BJ (cell line): Measurements from ENCODE around the gene REX1BD. TPM values are rescaled to one million over a fixed set of nuclear protein-coding genes. Genes with fewer than 3 reads are reported as not detected.

ENCODE experiments used
- CTCF ChIA-PET: fragments of 350-600 bp; formaldehyde crosslinking; extraction: SDS; loops from one replicate; lab custom pipeline; 2021; ENCODE audit warnings: antibody characterized with exemption, inconsistent platforms; lab: Yijun Ruan, JAX
- POLR2A ChIA-PET: fragments of 300-600 bp; sonication (Branson Sonifier 250); formaldehyde crosslinking; extraction: SDS; loops from one replicate; lab custom pipeline; 2021; ENCODE audit warnings: antibody characterized with exemption; lab: Charles Lee
- DNase-seq: peaks from one replicate; pipeline ENCODE4 v3.0.0-alpha.2; 2011; ENCODE audit warnings: low read depth
- H3K27me3 ChIP-seq: 2 replicates; pipeline ENCODE4 v1.6.0; 2011; ENCODE audit warnings: low read length; ENCODE audit not compliant: control insufficient read depth, insufficient read depth
- H3K36me3 ChIP-seq: 2 replicates; pipeline ENCODE4 v1.5.1; 2011; ENCODE audit warnings: low read length; ENCODE audit not compliant: control insufficient read depth, insufficient read depth
- H3K4me3 ChIP-seq: 2 replicates; pipeline ENCODE4 v1.5.1; 2011; ENCODE audit warnings: low read depth, mild to moderate bottlenecking, control low read depth, low read length
- polyA plus RNA-seq: library from polyadenylated mRNA; depleted of rRNA; stranded (reverse); fragments of >200 nt; gene quantifications from 2 replicates; pipeline ENCODE4 v1.2.3, GENCODE V29; 2011
- TF ChIP-seq, protein P1 (sequence below): IDR thresholded peaks from 2 replicates; pipeline ENCODE4 v1.5.1; 2011; ENCODE audit warnings: low read depth, mild to moderate bottlenecking, control low read depth, inconsistent platforms, low read length, moderate library complexity; ENCODE audit not compliant: insufficient read depth

The REX1BD gene
- polyA plus RNA-seq, 1 experiment = 24.3 TPM

DNA sequence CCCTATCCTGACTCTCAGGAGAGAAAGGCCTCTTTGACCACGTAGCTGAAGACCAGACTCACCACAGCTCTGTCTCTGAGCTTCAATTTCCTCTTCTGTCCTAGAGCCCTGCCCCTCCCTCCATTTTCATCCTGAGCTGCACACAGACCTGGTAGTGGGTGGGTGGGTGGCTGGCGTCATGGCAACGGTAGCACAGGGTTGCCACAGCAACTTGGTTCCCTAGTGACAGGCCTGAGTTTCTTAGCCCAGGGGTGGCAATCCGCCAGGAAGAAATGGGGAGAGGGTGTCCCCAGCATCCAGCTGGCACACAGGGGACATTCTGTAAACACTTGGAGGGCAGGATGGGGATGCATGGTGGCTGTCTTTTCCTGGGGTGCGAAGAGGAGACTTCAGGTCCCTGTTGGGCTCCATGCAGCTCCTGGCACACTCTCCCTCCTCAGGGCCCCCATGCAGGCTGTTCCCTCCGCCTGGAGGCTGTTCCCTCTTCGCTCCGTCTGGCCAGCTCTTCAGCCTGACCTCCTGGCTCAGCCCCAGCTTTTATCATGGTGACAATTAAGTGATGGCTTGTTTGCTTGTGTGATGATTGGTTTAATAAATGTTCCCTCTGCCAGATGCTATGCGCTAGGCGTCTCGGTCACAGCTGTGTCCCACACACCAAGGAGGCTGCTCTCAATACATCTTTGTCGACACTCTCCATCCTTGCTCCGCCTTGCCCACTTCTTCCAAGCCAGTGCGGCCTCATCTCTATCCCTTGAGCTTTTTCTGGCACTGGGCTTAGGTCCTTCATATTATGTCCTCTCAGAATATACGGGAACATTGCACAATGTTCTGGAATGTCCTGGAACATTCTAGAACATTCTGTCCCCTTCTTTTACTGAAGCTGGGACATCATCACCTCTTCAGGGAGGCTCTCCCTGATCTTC, 40.8 kb downstream of the REX1BD start:
- H3K36me3 ChIP-seq = no peaks in the 10 kb centered on the region
- CTCF ChIA-PET = interaction anchor here (1.3 to 1.6 kb wide), 2 partner anchors 10 to 17 kb away, joined by 3 read pairs; partner anchors contain the start of gene TMEM59L
- DNase-seq = no peak

DNA sequence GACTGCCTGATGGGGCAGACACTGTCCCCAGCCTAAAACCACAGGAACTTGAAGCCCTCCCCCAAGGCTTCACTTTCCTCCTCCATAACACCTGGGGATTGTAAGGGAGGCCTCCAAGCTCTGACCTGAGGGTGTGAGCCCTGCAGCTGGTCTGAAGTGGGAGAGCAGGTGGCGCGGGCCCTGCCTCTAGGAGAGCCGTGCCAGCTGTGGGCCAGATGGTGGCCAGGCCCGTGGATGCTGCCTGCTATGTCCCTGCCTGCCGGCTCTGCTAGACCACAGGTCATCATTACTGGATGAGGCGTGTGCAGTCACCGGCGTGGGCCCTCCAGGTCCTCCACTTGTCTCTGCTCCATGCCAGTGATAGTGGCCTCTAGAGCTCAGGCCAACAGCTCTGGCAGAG, 44.7 kb downstream of the REX1BD start:
- DNase-seq = no peak
- TF ChIP-seq, protein P1, sequence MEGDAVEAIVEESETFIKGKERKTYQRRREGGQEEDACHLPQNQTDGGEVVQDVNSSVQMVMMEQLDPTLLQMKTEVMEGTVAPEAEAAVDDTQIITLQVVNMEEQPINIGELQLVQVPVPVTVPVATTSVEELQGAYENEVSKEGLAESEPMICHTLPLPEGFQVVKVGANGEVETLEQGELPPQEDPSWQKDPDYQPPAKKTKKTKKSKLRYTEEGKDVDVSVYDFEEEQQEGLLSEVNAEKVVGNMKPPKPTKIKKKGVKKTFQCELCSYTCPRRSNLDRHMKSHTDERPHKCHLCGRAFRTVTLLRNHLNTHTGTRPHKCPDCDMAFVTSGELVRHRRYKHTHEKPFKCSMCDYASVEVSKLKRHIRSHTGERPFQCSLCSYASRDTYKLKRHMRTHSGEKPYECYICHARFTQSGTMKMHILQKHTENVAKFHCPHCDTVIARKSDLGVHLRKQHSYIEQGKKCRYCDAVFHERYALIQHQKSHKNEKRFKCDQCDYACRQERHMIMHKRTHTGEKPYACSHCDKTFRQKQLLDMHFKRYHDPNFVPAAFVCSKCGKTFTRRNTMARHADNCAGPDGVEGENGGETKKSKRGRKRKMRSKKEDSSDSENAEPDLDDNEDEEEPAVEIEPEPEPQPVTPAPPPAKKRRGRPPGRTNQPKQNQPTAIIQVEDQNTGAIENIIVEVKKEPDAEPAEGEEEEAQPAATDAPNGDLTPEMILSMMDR = no peak
- Histone ChIP-seq H3K27me3 (peaks cover 4% of the 10 kb centered on the region), H3K4me3 (no peak overlapping the region), H3K36me3 (no peaks in the 10 kb centered on the region)
- ChIA-PET POLR2A (no interaction called here), CTCF (no interaction called here)

More for the DNA sequence above, 40.8 kb downstream of the REX1BD start:
- POLR2A ChIA-PET = no interaction called here
- TF ChIP-seq, protein P1 = no peak
- Histone ChIP-seq H3K4me3 (no peak overlapping the region), H3K27me3 (peaks cover 5% of the 10 kb centered on the region)

- POLR2A ChIA-PET = no interaction called here
- Histone ChIP-seq H3K4me3 (no peak overlapping the region), H3K36me3 (no peaks in the 10 kb centered on the region), H3K27me3 (no peaks in the 10 kb centered on the region)
- TF ChIP-seq, protein P1 = no peak
- CTCF ChIA-PET = interaction anchor here (0.9 to 1.5 kb wide), 2 partner anchors 46 to 213 kb away, joined by 3 read pairs; no protein-coding TSS in a partner anchor
- DNase-seq = no peak
Observed at GRCh38 chr19:18634612-18635297, 46.2 kb downstream of the REX1BD start.

GRCh38 chr19:18635831-18636182, 47.2 kb downstream of the REX1BD start:
- ChIA-PET POLR2A (no interaction called here), CTCF (interaction anchor here (1.5 kb wide), 1 partner anchor 212 kb away, joined by 3 read pairs; no protein-coding TSS in a partner anchor)
- TF ChIP-seq, protein P1 = no peak
- Histone ChIP-seq H3K27me3 (no peaks in the 10 kb centered on the region), H3K36me3 (no peaks in the 10 kb centered on the region), H3K4me3 (no peak overlapping the region)
- DNase-seq = no peak
